Neural progenitor cell (in vitro differentiated cells): ENCODE measurements around the gene URGCP.

Experiments used
- CTCF ChIP-seq: fragments of 200-600 bp; sonication (generic); IDR thresholded peaks from 2 replicates; pipeline ENCODE4 v1.5.1; 2017; ENCODE audit warnings: antibody characterized with exemption, mild to moderate bottlenecking
- EZH2 ChIP-seq: fragments of 200-600 bp; sonication (generic); IDR thresholded peaks from 2 replicates; pipeline ENCODE4 v1.6.1; 2017; ENCODE audit warnings: antibody characterized with exemption, mild to moderate bottlenecking, moderate library complexity
- EZH2phosphoT487 ChIP-seq: fragments of 200-600 bp; sonication (generic); IDR thresholded peaks from 2 replicates; pipeline ENCODE4 v1.6.1; 2017; ENCODE audit warnings: antibody characterized with exemption

GRCh38 chr7:43905209-43905946, 1.0 kb downstream of the URGCP start:
- TF ChIP-seq EZH2phosphoT487, result no peak
- TF ChIP-seq CTCF, result no peak
- TF ChIP-seq EZH2, result no peak
